Stimulated activated CD4-positive, alpha-beta T cell treated with anti-CD3 and anti-CD28 coated beads, TNF-alpha, amount 100 ng/mL, for 24 hours (primary cell): ENCODE data around the gene CNTNAP4.

Source experiments
- DNase-seq, 3 experiments: peaks; one replicate each; pipeline ENCODE4 v3.0.0-alpha.2; 2020; ENCODE audit warnings: low read depth in 3 of 3

Gene CNTNAP4

DNA sequence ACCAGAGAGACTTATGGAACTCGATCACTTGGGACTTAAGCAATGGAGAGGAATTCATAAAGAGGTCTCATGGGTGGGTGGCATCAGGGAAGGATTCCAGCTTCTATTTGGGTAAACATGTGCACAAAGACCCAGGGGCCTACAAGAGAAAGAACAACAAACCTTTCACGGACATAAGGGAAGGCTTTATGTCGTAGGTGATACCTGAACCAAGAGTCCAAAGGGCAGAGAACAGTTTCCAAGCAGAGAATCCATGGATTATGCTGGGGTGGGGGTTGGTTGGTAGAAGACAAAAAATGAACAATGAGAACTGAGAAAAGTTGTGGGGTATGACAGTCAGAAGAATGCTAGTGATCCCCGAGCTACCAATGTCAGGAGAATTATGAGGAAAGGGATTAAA lies 119.8 kb downstream of the CNTNAP4 start:
- no peak for DNase-seq

DNA sequence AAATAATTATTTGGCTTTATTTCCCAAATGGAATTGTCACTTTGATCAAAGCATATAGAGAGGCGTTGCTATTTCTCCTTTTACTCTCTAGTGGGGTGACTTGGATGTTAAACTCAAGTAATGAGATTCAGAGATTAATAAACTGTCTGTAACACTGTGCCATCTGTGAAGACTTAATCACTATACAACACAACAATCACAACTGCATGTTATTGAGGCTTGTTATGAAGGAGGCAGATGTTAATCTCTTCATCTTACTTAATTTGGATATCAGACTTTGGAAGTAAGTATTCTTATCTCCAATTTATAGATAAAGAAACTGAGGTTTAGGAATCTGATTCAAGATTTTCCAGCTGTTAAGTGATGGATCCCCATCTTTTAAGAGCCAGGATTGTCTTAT lies 132.5 kb downstream of the CNTNAP4 start:
- no peak for DNase-seq

DNA sequence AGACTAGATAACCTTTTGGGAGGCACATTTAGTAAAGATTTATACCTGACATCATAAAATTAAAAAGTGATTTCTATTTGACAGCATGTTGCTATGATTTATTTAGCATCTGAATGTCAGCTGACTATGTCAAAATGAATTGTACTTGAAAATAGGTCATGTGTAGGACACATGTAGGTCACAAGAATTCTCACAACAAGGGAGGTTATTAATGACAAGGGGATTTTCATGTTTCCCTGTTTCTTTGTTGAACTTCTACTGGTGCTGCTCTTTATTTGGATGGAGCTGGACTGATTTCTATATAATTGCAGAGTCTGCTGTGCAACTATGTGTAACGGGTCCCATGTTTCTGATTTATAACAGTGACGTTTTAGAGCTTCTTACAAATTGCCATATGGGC lies 144.4 kb downstream of the CNTNAP4 start:
- no peak for DNase-seq

DNA sequence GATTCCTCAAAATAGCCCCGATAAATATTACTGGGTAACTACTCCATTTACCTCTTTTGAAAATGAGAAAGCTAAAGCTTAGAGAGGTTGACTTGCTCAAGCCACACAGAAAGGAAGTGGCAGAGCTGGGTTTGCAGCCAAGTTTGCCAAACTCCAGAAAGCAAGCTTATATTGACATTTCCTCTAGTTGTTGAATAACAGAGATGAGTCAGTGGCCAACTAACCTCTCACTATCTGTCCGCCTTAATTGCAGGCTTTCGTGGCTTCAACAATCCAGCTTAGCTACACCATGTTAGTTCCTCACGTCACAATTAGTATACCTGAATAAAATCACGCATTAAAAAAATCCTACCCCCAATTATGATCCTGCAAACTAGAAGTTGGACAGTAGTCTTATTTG lies 151.7 kb downstream of the CNTNAP4 start:
- DNase-seq: no peak

DNA sequence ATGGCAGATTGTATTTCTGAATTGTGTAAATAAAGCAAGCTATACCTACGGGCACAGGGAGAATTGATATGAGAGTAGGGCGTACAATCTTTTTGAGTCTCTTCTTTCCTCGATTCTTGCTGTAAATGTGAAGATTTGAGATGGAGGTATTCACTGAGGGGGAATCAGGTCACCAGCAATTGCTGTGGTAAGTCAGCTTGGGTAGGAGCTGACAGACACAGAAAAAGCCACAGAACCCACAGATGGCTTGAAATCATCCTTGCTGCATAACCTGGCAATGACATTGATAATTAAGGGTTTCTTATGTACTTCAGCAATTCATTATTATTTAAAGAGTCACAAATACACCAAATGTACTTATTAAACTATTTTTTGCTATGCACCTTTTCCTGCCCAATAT lies 164.2 kb downstream of the CNTNAP4 start:
- DNase-seq: no peak

DNA sequence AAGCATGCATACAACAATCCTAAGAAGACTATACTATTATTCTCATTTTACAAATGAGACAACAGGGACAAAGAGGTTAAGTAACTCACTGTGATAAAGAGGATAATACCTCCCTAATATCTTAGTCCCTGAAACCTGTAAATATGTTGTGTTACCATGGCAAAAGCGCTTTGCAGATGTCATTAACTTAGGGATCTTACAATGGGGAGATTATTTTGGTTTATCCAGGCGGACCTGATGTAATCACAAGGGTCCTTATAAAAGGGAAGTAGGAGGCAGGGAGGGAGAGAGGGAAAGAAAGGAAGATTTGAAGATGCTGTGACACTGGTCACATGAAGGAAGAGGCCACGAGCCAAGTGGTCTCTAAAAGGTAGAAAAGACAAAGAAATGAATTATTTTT lies 164.7 kb downstream of the CNTNAP4 start:
- no peak for DNase-seq

DNA sequence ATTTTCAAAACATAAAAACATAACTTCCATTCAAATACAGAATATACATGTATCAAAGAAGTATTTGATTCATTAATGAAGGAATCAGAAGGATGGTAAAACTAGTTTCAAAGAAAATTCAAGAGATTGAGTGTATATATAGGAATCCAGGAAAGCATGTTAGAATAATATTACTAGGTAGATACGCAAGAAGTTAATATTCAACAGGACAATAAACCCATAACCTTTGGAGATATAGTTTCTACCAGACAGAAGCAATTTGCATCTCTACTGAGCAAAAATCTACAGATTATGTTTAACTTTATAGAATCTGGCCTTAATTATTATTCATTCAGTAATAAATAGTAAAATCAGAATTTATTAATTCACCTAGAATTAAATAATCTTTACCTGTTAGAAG lies 166.8 kb downstream of the CNTNAP4 start:
- DNase-seq: no peak

DNA sequence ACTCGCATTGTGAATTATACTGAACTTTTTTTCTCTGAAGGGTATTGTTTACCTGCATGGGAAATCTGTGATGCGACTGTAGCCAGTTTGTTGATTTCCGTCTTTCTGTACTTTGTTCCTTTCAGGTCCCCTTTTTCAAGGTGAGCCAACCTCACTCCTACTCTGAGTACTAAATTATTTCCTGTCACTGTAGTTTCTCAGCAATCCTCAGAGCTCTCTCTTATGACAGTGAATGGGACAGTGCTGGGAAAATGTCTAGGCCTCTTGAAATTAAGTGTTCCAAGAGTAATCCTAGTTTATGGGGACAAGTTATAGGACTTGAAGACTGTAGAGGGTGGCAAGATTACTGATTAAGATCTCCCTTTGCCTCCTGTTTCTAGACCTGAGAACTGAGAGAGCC lies 167.6 kb downstream of the CNTNAP4 start:
- no peak for DNase-seq

DNA sequence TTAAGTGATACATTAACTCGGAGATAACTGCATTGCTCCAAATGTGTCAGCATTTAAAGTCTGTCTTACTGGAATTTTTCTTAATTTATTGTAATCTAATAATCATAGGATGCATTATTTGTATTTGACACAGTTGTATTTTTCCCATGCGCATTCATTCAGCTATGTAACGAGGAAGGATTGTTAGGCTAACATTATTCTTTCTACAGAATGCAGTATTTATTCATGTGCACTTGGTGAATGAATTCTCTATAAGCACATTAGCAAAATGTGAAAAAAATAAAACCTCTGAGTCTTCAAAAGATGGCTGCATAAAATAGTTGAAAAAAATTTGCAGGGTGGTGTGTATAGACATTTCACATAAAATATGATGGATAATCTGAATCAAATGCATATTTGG lies 168.6 kb downstream of the CNTNAP4 start:
- DNase-seq: no peak

DNA sequence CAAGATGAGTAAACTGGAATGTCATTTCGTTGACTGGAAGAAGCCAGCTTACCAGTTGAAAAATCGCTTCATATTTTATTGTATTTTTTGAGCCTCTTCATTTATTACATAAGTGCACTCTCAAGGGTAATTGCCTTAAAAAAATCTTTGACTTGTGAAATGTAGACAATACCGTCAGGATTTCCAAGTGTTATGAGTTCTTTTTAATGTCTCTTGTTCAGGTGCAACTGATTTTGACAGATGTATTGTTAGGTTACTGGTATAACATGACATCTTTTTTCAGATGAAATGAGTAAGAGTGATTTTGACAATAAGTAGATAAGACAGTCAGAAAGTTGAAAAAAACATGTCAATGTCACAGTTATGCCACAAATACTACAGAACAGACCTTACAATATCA lies 169.1 kb downstream of the CNTNAP4 start:
- no peak for DNase-seq

DNA sequence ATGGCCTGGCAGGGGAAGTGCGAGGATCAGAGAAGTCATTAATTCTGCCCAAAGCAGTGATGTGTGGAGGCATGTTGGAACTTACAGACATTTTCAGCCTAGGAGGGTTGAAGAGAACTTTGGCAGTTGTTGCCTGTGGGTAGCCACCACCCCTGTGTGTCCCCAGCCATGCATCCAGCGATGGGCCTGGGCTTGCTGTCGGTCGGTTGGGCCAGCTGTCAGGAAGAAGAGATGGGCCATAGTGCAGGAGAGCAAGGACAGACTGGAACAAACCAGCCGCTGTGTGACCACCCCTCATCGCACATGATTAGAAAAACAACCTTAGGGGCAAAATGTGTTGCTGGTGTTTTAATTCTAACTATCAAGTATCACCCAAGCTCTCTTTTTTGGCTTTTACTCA lies 173.7 kb downstream of the CNTNAP4 start:
- no peak for DNase-seq

DNA sequence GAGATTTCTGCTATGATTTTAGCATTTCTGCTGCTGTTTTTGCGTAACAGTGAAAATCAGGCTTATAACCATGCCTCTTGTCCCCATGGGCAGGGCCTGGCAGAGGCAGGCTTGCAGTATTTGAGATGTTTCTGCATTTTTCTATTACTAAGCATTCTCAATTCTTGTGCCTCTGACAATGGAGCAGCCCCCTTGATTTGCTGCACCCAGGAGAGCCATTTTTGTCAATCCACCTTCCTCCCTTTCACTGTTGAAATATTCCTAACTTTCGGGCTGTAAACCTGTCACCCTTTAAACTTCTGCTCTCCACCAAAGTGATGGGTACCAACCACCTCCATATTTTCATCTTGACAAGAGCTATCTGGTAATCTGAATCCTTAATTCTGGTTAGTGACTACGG lies 178.1 kb downstream of the CNTNAP4 start:
- DNase-seq: no peak

DNA sequence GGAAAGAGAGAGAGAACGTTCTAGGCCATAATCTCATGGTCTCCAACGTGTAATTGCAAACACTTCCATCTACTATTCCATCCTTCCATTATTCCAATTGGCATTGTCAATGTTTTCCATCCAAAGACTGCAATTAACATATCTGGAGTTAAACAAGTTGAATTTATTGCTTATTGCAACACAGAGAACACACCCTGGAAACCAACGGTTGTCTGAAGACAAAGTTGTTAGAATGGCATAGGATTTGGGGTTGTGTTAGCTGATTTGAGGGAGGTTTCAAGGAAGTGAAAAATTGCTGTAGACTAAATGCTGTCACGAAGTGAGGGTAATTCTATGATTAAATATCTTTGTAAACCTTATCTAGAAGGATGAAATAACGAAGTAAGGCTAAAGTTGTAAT lies 178.8 kb downstream of the CNTNAP4 start:
- DNase-seq: no peak

DNA sequence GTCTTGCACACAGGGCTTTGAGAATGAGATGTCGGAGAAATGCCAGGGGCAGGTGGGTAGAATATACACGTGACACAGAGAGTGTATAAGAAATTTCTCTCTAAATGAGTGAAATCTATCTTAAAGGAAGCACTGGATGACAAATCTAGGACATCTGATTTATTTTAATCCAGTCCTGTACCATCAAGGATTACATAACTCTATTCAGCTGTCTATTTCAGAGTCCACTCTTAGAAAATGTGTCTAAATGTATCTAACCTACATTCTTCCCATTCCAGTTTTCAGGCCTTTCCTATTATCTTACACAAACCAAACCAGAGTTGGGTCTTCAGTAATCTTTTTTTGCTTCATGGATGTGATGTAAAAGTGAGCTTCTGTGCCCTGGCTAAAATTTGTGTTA lies 181.9 kb downstream of the CNTNAP4 start:
- DNase-seq: no peak

DNA sequence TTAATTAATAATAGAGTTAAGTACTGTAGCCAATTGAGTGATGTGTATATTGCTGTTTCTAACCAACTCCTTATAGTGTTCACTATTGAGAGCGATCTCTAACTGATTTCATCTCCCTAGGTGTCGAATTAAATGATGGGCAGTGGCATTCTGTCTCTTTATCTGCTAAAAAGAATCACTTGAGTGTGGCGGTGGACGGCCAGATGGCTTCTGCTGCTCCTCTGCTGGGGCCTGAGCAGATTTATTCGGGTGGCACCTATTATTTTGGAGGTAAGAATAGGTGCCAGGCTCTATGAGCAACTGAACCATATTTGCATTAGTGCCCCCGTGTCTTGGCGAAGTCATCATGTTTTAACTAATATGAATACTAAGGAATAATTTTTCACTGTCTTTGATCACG lies 184.6 kb downstream of the CNTNAP4 start:
- DNase-seq: no peak

DNA sequence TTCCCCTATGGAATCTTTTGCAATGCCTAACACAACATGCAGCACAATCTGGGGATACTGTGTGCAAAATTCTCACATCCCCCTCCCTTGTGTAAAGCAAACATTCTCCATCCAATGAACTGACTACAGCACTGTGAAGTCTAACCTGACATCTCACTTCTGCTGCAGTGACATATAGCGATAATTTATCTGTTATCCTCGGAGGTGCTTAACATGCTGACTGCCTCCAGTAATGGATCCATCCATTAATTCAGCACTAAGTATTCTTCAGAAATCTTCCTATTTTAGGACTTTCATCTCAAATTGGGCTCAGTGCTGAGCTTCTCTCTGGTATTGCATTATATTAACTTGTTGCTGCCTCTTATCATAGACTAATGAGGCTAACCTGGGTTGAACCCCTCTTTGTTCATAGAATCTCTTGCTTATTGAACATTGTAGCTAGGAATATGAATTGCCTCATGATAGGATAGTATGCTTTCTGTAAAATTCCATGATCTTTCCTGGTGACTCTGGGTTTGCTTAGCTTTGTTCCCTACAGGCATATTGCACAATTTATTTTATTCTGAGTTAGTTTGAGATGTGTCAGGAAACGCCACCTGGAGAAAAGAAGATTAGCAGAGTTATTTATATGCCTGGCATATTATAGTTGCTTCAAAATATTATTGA lies 187.9 kb downstream of the CNTNAP4 start:
- DNase-seq: no peak

DNA sequence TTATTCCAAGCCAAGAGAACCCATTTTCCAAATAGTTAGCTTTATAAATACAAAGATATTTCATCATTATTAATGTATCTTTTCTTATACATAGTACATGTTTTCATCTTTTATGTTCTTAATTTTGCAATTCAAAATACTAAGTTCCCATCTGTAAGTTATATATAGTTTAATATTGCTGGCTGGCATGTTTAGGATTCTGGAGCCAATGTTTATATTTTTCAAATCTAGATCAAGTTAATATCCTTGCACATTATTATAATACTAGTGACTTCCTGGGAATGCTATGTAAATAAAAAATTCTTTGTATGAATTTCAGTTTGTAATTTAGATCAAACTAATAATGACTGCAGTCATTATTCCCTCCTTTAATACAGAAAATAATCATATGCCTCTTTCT lies 189.7 kb downstream of the CNTNAP4 start:
- no peak for DNase-seq

DNA sequence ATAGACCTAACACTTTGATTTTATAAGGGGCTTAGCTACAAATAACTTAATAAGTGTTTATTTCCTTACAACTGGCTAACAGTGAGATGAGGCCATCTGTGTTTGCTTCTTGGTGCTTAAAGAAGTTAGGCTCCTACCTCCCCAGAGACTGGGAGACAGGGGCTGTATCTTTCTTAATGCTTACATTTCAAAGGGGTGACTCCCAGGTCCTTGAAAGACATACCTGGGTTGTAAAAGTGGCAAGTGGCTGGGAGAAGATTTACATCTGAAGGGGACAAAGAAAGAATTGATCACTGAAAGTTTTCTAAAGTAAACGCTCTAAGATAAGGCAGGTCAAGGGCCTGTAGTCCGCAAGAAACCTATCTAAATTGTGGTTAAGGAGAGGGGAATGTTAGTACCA lies 196.8 kb downstream of the CNTNAP4 start:
- no peak for DNase-seq

DNA sequence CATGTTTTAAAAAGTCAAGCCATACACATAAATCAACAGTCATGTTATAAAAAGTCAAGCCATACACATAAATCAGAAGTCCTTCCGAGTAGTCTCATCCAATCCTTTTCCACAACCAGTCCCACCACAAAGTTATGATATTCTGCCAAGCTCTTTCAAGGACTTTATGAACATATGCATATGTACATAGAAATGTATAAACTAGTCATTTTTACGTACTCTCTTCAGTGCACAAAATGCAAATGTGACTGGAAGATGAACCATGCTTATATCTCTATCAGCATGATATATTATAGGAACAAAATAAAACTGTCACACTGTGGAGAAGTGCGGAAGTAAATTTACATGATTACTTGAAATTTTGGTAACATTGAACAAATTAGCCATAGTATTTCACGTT lies 200.9 kb downstream of the CNTNAP4 start:
- DNase-seq: no peak

DNA sequence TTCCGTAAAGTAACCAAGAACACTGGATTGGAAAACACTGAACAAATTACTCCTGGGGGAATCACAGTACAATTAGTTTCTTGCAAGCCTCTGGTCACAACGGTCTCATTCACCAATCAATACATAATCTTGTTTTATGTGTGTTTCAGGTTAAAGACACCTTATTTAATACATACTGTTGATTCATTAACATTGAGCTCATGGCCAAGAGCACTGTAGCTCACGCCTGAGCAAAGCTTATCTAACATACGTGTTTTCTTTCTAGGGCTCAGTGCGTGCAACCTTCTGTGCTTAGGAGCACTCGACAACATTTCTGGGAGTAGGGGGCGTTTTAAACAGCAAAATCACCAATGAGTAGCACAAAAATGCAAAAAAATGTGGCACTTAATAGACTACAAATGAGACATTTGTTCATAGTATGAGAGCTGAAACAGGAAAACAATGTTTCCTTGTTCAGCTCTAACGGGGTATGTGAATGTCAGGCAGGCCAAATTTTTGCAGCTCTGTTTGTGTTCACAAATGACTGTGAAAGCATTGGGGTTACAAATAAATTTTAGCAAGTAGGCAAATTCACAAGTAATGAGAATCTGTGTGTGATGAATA lies 206.2 kb downstream of the CNTNAP4 start:
- no peak for DNase-seq

DNA sequence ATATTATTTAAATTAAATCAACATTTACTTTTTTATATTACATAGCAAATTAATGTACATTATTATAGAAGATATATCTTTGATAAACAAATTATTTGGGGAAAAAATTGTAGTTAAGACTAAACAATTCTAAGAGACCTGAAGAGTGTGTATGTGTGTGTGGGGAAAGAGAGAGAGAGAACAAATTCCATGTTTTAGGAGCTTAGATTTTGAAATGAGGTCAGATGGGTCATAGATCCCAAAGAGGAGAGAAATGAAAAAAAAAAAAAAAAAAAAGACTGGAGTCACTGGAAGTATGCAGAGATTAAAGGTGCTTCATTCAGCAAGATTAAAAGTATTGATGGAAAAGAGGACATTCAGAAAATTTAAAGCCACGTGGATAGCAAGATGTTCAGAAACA lies 206.8 kb downstream of the CNTNAP4 start:
- no peak for DNase-seq

DNA sequence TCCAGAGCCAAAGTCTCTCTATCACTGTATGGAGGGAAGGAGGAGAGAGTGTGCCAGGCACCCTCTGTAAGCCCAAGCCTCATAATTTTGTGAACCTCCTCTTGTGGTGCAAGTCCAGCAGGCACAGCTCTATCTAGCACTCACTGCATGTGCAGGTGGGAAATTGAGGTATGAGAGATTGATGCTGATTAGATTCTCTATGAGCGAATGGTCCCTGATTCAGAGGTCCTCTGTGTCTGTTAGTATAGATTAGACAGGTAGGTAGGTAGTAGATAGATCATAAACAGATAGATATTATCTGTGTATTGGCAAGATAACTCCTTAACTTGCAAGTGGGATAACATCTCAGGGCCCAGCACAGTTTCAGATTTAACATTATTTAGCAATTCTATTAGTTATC lies 209.5 kb downstream of the CNTNAP4 start:
- DNase-seq: no peak

DNA sequence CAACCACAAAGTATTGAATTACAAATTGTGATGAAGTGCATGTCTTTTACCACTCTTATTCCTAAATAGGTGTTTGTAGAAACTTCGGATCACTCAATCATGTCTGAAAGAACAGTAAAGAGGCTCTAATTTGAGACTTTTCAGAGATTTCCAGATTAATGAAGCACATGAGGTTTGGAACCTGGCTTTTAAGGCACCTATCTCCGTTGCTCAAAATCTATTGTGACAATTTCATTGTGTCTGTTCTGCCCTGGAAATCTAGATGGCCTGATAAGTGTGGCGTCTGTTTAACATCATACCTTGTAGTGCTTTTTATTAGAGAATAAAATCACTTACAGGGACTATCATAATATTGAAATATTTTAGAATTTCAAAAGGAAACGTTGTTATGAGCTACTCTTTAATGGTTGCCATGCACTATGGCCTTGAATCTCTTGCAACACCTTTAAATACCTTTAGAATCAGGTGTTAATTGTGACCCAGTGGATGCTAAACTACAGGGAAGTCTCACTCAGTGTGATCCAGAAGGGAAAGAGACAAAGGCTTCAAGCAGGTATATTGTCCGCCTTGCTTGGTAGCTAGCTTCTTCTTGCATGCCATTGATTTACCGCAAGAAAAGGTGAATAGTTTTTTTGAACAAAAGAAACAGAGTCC lies 210.3 kb downstream of the CNTNAP4 start:
- no peak for DNase-seq

DNA sequence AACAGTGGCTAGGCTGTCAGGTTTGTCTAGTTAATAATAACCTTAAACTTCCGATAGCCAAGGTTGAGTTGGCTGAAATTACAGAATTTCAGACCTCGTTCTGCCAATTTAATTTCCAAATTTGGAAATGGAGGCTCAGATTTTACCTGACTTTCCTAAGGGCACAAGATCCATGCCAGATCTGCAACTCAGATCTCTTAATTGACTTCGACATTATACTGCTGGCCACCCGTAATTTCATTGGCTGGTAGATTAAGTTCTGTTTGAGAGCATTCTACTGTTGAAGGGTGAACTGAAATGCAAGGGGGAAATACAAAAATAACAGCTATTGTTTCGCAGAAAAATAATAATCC lies 210.8 kb downstream of the CNTNAP4 start:
- no peak for DNase-seq
